GM06990 (cell line): ENCODE results near the gene ARHGAP25.

Experiments used
- DNase-seq: peaks from one replicate; pipeline ENCODE4 v3.0.0-alpha.2; 2011; ENCODE audit not compliant: insufficient read length; ENCODE audit errors: extremely low read depth
- H3K27me3 ChIP-seq: replicated peaks from 2 replicates; pipeline ENCODE4 v1.6.0; 2011; ENCODE audit warnings: low read length; ENCODE audit not compliant: control insufficient read depth, insufficient read depth
- H3K36me3 ChIP-seq: 2 replicates; pipeline ENCODE4 v1.5.1; 2011; ENCODE audit warnings: low read length; ENCODE audit not compliant: control insufficient read depth, insufficient read depth
- H3K4me3 ChIP-seq: replicated peaks from 2 replicates; pipeline ENCODE4 v1.5.1; 2011; ENCODE audit warnings: low read depth, mild to moderate bottlenecking, control low read depth, low read length
- TF ChIP-seq, protein P1 (sequence below): IDR thresholded peaks from 2 replicates; pipeline ENCODE4 v1.5.1; 2011; ENCODE audit warnings: low read length, control low read depth, mild to moderate bottlenecking, inconsistent platforms; ENCODE audit not compliant: insufficient read depth, poor library complexity, severe bottlenecking

The ARHGAP25 gene

DNA sequence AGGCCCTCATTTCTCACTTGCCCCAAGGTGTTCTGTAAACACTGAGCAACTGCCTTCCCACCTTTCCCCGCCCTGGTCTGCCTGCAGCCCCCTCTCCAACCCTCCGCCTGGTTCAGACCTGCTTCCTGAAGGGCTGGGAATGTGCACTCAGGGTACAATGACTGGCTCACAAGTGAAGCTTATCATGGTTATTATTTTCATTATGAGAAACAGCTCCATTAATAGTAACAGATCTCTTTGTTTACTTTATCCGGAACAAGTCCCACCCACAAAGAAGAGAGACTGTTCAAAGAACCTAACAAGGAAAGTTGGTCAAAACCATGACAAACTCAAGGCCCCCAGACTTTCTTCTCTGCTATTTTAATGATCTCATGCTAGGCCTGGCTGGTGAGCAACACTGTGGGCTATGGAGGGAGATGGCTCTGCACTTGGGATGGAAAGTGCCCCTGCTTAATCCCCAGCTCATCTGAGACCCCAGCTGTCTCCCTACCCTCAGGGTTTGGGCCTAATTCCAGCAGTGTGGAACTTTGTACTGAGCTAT is 36.7 kb downstream of the ARHGAP25 start:
- Histone ChIP-seq H3K4me3 (no peak overlapping the region), H3K27me3 (no peaks in the 10 kb centered on the region), H3K36me3 (no peaks in the 10 kb centered on the region)
- TF ChIP-seq, protein P1, sequence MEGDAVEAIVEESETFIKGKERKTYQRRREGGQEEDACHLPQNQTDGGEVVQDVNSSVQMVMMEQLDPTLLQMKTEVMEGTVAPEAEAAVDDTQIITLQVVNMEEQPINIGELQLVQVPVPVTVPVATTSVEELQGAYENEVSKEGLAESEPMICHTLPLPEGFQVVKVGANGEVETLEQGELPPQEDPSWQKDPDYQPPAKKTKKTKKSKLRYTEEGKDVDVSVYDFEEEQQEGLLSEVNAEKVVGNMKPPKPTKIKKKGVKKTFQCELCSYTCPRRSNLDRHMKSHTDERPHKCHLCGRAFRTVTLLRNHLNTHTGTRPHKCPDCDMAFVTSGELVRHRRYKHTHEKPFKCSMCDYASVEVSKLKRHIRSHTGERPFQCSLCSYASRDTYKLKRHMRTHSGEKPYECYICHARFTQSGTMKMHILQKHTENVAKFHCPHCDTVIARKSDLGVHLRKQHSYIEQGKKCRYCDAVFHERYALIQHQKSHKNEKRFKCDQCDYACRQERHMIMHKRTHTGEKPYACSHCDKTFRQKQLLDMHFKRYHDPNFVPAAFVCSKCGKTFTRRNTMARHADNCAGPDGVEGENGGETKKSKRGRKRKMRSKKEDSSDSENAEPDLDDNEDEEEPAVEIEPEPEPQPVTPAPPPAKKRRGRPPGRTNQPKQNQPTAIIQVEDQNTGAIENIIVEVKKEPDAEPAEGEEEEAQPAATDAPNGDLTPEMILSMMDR: no peak
- DNase-seq: peak; percentile 15

DNA sequence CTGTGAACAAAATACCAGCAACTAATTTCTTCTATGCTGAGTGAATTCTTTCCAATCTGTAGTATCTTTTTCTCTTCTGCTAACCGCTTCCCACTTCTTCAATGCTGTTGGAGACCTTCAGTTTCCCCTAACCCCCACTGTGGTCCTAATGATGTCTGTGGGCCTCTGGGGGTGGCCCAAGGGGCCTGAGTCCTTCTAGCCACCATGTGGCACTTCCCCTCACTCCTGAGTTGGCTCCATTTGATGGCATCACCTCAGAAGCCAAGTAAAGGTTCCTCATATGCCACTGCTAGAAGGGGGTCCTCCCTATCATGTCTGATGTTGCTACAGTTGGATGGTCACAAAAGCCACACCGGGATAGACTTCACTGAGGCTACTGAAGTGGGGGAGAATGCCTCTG is 37.5 kb downstream of the ARHGAP25 start:
- Histone ChIP-seq H3K4me3 (no peak overlapping the region), H3K36me3 (no peaks in the 10 kb centered on the region), H3K27me3 (no peaks in the 10 kb centered on the region)
- TF ChIP-seq, protein P1: no peak
- no peak for DNase-seq

DNA sequence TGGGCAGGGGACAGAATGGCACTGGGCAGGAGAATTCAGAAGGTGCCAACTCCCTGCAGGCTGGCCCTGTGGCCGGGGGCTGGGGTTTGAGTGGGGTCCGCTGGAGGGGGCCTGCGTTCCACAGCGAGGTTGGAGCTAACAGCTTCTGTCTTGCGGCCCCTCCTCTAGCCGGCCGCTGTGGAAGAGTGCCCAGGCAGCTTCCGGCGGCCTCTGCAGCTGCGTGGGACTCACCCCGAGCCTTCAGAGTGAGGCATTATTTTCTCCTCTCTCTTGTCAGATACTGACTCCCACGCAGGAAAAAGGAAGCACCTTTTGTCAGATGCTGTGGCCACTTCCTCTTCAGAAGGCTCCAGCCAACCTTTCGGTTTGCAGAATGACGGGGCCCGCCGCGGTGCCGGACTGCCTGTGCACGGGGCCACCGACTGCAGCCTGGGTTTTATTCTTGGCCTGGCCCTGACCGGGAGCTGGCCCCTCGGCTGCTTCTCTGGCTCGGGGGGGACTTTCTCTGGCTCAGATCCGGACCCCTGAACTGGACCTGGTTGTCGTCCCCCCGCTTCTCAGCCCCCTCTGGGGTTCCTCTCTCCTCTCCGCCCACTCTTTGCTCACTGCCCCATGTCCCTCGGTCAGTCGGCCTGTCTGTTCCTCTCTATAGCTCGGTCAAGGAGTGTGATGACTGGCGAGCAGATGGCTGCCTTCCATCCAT is 40.1 kb downstream of the ARHGAP25 start:
- Histone ChIP-seq H3K36me3 (no peaks in the 10 kb centered on the region), H3K27me3 (no peaks in the 10 kb centered on the region), H3K4me3 (peak overlapping the region; percentile 49)
- DNase-seq: peak; percentile 80
- TF ChIP-seq, protein P1: peak; percentile 4

DNA sequence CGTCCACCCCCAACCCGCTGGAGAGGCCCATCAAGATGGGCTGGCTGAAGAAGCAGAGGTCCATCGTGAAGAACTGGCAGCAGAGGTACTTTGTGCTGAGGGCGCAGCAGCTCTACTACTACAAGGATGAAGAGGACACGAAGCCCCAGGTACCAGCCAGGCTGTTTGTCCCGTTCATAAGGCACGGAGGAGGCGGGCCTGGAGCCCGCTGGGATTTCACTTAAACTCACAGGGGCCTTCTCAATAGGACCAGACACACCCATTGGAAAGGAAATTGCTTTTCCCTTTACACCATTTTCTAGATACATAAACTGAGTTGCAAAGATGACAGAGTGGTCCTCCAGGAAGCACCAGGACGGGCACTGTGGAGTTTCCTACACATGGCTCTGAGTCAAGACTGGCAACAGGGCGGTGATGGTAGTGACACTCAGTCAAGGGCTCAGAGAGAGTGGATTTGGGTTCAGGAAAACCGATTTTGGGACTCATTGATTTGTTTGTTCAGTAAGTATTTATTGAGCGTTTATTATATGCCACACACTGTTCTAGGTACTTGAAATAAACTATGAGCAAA is 40.7 kb downstream of the ARHGAP25 start:
- Histone ChIP-seq H3K36me3 (no peaks in the 10 kb centered on the region), H3K4me3 (peak overlapping the region; percentile 49), H3K27me3 (no peaks in the 10 kb centered on the region)
- no peak for DNase-seq
- TF ChIP-seq, protein P1: no peak

DNA sequence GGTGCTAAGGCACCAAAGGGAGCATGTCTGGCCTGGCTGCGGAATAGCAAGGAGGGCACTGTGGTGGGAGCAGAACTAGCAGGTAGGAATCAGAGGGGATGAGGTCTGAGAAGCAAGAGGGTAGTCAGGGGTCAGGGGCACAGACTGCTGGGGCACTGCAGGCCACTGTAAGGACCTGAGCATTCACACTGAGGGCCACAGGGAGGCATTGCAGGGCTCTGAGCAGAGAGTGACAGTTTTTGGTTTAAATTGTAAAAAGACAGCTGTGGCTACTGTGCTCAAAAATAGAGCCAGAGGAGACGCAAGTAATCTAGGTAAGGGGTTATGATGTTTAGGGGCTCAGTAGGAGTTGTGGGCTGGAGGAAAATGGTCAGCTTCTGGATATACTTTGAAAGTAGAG is 41.5 kb downstream of the ARHGAP25 start:
- no peak for DNase-seq
- Histone ChIP-seq H3K27me3 (no peaks in the 10 kb centered on the region), H3K36me3 (no peaks in the 10 kb centered on the region), H3K4me3 (peak overlapping the region; percentile 10; the same call in 1 of the 2 replicates)
- TF ChIP-seq, protein P1: peak; percentile 40
